Measurements from ENCODE around the gene NUP214. TPM values are rescaled to one million over a fixed set of nuclear protein-coding genes. Genes with fewer than 3 reads are reported as not detected.
"Not testable (repeated sequence)": the region's sequence is repeated elsewhere in the genome, so short reads cannot be mapped to it uniquely, and the experiment has no call there.

The NUP214 gene
- total RNA-seq, 8 experiments from 2014 or later, result 11.4 to 43.1 (median 18.4) TPM

DNA sequence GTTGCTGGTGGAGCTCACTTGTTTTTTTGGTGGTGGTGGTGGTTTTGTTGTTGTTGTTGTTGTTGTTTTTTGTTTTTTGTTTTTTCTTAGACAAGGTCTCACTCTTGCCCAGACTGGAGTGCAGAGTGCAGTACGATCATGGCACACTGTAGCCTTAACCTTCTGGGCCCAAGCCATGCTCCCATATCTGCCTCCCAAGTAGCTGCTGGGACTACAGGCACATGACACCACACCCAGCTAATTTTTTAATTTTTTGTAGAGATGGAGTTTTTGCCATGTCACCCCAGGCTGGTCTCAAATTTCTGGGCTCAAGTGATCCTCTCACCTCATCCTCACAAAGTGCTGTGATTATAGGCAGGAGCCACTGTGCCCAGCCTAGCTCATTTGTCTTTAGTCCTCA, 53.5 kb downstream of the NUP214 start:
- Histone ChIP-seq H3K27ac (no peak overlapping the region), H3K4me1 (replicated peaks in 1 of 2) (no peaks in the 10 kb centered on the region), H3K4me3 (no peak overlapping the region)
- peak in 2 of 8 experiments; percentile 22 to 24 for ATAC-seq (replicated peaks in 6 of 8)
- 86 to 100% methylated on average over 1 of the region's 1 CpG; no CpG with 5 or more reads in 8 of the 10 experiments for WGBS, 10 experiments
- in situ Hi-C loops (cut with MboI; ENCODE audit: low pct_unique_long_range_greater_than_20kb in 2 of 9, low sequenced_read_pairs in 9 of 9, unreplicated experiment in 9 of 9), result loop anchor here in 5 of 9 experiments (10.0 to 25.0 kb wide), 2 partner anchors 156 to 158 kb away; no protein-coding TSS in a partner anchor

DNA sequence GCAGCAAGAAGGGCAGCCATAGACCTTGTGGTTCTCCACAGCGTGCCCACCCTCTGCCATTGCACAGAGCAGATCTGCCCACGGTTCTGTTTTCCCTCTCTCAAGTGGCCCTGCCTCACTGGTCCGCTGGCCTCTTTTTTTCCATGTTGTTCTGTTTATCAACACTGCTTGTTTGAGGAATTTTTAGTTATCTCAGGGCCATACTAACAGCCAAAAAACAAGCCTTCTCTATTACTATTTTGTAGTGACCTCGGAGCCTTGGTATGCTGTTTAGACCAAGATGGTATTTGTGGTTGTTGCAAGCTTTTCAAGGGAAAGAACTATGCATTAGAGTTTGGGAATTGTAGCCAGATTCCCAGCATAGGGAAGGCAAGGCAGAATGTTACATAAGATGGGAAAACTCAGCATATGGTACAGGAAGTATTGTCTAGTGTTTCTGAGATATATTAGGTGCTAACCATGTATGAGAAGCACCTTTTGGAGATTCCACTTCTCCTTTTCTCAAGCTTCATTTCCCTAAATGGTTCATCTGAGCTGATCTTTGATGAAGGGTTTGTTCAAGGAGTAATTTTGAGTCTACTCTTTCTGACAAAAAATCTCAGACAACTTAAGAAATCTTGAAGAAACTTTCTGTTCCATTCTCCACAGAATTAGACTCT, 54.3 kb downstream of the NUP214 start:
- no peak overlapping the region for H3K4me3 ChIP-seq
- peak in 2 of 8 experiments; percentile 12 to 34 for ATAC-seq (replicated peaks in 6 of 8)
- in situ Hi-C loops (cut with MboI; ENCODE audit: low pct_unique_long_range_greater_than_20kb in 2 of 9, low sequenced_read_pairs in 9 of 9, unreplicated experiment in 9 of 9), result loop anchor here in 7 of 9 experiments (10.0 to 25.0 kb wide), 2 partner anchors 155 to 158 kb away; no protein-coding TSS in a partner anchor
- WGBS, 10 experiments, result 11 to 100% (median 90%) methylated on average over 1 to 3 of the region's 4 CpGs; no CpG with 5 or more reads in 3 of the 10 experiments
- no peaks in the 10 kb centered on the region for H3K4me1 ChIP-seq (replicated peaks in 1 of 2)
- peak overlapping the region; percentile 49 to 67 for H3K27ac ChIP-seq

DNA sequence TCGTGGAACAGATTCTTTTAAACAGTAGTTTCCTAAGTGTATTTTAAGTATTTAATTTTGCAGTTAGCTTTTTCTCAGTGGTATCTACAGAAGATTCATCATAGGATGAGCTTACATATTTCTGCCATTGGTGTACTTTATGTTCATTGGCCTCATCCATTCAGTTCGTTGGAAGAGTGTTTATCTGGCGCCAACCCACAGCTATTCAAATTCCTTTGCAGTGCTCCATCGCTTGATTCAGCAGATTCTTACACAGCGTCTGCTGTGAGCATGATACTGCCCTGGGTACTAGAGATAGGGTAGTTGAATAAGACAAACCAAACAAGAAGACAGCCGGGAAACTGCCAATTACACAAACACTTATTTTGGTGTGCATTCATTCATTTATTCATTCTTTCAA, 55.1 kb downstream of the NUP214 start:
- WGBS, 10 experiments, result 26 to 100% (median 93%) methylated on average over 1 to 6 of the region's 6 CpGs; no CpG with 5 or more reads in 1 of the 10 experiments

DNA sequence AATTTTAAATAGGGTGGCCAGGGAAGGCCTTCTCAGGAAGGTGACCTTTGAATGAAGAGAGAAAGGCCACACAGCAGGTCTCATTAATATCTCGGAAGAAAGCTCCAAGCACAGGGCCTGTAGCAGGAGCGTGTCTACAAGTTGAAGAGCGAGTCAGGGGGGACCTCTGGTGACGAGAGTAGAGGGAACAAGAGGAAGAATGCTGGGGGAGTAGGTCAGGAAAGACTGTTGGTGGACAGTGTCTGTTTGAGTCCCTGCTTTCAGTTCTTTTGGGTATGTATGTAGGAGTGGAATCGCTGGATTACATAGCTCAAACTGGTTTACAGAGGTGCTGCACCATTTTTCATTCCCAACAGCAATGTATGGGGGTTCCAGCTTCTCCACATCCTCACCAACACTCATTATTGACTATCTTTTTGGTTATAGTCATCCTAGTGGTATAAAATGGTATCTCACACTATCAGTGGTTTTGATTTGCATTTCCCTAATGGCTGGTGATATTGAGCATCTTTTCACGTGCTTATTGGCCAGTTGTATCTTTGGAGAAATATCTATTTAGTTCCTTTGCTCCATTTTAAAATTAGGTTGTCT, 55.8 kb downstream of the NUP214 start:
- Histone ChIP-seq H3K4me3 (no peak overlapping the region), H3K4me1 (replicated peaks in 1 of 2) (no peaks in the 10 kb centered on the region), H3K27ac (peak overlapping the region; percentile 41 to 49)
- ATAC-seq (replicated peaks in 6 of 8), result no peak
- WGBS, 10 experiments, result 69 to 98% (median 91%) methylated on average over 3 to 6 of the region's 6 CpGs; no CpG with 5 or more reads in 1 of the 10 experiments
- in situ Hi-C loops (cut with MboI; ENCODE audit: low pct_unique_long_range_greater_than_20kb in 2 of 9, low sequenced_read_pairs in 9 of 9, unreplicated experiment in 9 of 9), result loop anchor here in 6 of 9 experiments (10.0 to 25.0 kb wide), 2 partner anchors 154 to 156 kb away; no protein-coding TSS in a partner anchor

More for the DNA sequence above, 55.1 kb downstream of the NUP214 start:
- ATAC-seq (replicated peaks in 6 of 8), result peak in 1 of 8 experiments; percentile 45
- Histone ChIP-seq H3K27ac (peak overlapping the region; percentile 49 to 67), H3K4me1 (replicated peaks in 1 of 2) (no peaks in the 10 kb centered on the region), H3K4me3 (no peak overlapping the region)
- in situ Hi-C loops (cut with MboI; ENCODE audit: low pct_unique_long_range_greater_than_20kb in 2 of 9, low sequenced_read_pairs in 9 of 9, unreplicated experiment in 9 of 9), result loop anchor here in 6 of 9 experiments (10.0 to 25.0 kb wide), 2 partner anchors 154 to 157 kb away; no protein-coding TSS in a partner anchor

DNA sequence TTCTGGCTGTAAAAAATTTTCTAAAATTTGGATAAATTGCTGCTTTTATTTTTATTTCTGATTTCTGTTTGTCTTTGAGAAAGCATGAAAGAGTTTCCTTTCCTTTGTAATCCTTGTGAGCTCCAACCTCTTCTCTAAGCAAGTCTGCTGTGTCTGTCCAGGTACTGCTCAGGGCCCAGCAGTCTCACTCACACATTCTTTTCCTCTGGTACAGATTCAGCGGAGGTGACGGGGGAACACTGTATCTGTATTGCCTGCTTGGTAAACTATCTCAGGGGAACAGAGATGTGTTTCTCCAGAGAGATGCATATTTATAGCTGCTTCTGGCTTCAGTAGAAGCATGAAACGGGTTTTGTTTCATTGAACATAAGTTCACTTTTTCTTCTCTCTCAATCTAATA, 60.5 kb downstream of the NUP214 start:
- no peak for ATAC-seq (replicated peaks in 6 of 8)
- no peak overlapping the region for H3K4me3 ChIP-seq
- peak overlapping the region in 1 of 2 donors; percentile 31 for H3K27ac ChIP-seq
- peaks cover 5 to 15% of the 10 kb centered on the region in 2 donors for H3K4me1 ChIP-seq (replicated peaks in 1 of 2)
- 85 to 100% (median 100%) methylated on average over 1 to 3 of the region's 3 CpGs for WGBS, 10 experiments
- in situ Hi-C loops (cut with MboI; ENCODE audit: low pct_unique_long_range_greater_than_20kb in 2 of 9, low sequenced_read_pairs in 9 of 9, unreplicated experiment in 9 of 9), result loop anchor here in 6 of 9 experiments (10.0 to 25.0 kb wide), 2 partner anchors 149 to 151 kb away; no protein-coding TSS in a partner anchor

DNA sequence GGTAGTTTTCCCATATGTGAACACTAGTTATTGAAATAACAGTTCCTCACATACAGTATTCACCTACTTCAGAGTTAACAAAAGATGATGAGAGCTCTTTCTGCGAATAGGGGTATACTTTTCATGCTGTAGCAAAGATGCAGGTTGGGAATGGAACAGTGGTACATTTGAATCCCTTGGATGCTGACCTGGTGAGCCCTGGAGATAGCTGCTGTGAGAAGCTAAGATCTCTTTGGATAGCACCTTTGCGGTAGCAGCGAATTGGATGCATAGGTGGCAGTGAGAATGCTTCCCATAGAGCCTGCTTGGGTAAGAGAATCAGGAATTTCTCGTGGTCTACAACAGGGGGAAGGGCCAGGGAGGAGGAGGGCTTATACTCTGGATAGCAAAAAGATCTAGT, 61.2 kb downstream of the NUP214 start:
- Histone ChIP-seq H3K4me3 (no peak overlapping the region), H3K4me1 (replicated peaks in 1 of 2) (peaks cover 5 to 15% of the 10 kb centered on the region in 2 donors), H3K27ac (peak overlapping the region in 1 of 2 donors; percentile 31)
- ATAC-seq (replicated peaks in 6 of 8), result no peak
- in situ Hi-C loops (cut with MboI; ENCODE audit: low pct_unique_long_range_greater_than_20kb in 2 of 9, low sequenced_read_pairs in 9 of 9, unreplicated experiment in 9 of 9), result loop anchor here in 6 of 9 experiments (10.0 to 25.0 kb wide), 2 partner anchors 148 to 151 kb away; no protein-coding TSS in a partner anchor
- WGBS, 10 experiments, result 67 to 100% (median 88%) methylated on average over 1 to 4 of the region's 4 CpGs; no CpG with 5 or more reads in 2 of the 10 experiments

DNA sequence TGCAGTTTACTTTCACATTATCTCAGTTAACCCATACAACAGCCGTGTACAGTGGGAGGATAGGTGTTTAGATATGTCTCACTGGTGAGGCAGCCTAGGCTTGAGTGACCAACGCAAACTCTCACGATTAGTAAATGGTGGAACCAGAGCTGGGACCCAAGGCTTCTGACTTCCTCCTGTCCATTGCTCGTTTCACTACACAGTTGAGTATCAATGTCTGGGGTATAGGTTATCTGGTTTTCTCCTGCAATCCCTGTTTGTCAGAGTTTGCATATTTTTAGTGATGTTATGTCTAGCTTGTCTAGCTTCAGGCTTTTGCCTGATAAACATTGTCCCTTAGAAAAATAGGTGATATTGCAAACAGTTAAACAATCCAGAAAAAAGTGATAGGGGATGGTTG, 62.6 kb downstream of the NUP214 start:
- WGBS, 10 experiments, result 71 to 100% (median 96%) methylated on average over 1 to 4 of the region's 4 CpGs; no CpG with 5 or more reads in 2 of the 10 experiments
- Histone ChIP-seq H3K4me3 (no peak overlapping the region), H3K27ac (peak overlapping the region in 1 of 2 donors; percentile 17), H3K4me1 (replicated peaks in 1 of 2) (peaks cover 5 to 15% of the 10 kb centered on the region in 2 donors)
- no peak for ATAC-seq (replicated peaks in 6 of 8)
- in situ Hi-C loops (cut with MboI; ENCODE audit: low pct_unique_long_range_greater_than_20kb in 2 of 9, low sequenced_read_pairs in 9 of 9, unreplicated experiment in 9 of 9), result loop anchor here in 6 of 9 experiments (10.0 to 25.0 kb wide), 2 partner anchors 147 to 149 kb away; no protein-coding TSS in a partner anchor

DNA sequence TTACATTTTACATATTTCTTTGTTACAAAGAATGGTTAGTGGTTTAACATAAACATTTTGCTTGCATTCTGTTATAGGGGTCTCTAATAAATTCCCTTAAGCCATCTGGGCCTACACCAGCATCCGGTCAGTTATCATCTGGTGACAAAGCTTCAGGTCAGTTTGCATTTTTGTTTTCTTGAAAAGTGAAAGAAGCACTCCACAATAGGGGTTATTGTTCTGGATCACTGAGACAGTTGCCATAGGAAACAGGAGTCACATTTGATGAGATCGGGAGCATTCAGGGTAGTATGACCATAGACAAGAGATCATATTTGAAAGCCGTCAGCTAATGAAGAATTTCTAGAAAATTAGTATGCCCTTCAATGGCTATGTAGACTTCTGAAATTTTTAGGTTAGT, 63.6 kb downstream of the NUP214 start:
- in situ Hi-C loops (cut with MboI; ENCODE audit: low pct_unique_long_range_greater_than_20kb in 2 of 9, low sequenced_read_pairs in 9 of 9, unreplicated experiment in 9 of 9), result loop anchor here in 6 of 9 experiments (10.0 to 25.0 kb wide), 2 partner anchors 146 to 148 kb away; no protein-coding TSS in a partner anchor
- H3K4me3 ChIP-seq, result no peak overlapping the region
- WGBS, 10 experiments, result 19 to 100% (median 53%) methylated on average over 1 to 3 of the region's 3 CpGs; no CpG with 5 or more reads in 2 of the 10 experiments
- no peak overlapping the region for H3K27ac ChIP-seq
- H3K4me1 ChIP-seq (replicated peaks in 1 of 2), result peaks cover 5 to 15% of the 10 kb centered on the region in 2 donors
- ATAC-seq (replicated peaks in 6 of 8), result peak in 4 of 8 experiments; percentile 16 to 69 (median 38)

DNA sequence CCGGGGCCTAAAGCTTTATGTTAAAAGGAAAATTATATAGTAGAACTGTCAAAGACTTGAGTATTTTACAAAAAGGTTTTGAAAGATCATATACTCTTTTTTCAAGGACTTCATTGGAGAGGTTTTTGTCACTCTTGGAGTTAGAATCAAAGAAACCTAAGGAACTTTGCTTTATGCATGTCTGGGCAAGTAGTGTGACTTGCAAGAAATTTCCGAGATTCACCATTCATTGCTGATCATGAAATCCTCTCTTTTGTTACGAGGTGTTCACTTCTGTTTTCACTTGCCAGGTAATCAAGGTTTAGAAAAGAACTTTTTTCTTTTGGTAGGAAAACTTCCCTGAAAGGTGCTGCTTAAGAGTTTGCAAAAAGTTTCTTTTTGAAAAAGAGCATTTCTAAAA, 64.8 kb downstream of the NUP214 start:
- Histone ChIP-seq H3K27ac (peak overlapping the region in 1 of 2 donors; percentile 59), H3K4me3 (no peak overlapping the region), H3K4me1 (replicated peaks in 1 of 2) (peaks cover 5 to 15% of the 10 kb centered on the region in 2 donors)
- WGBS, 10 experiments, result 67 to 100% (median 100%) methylated on average over 1 to 3 of the region's 3 CpGs
- in situ Hi-C loops (cut with MboI; ENCODE audit: low pct_unique_long_range_greater_than_20kb in 2 of 9, low sequenced_read_pairs in 9 of 9, unreplicated experiment in 9 of 9), result loop anchor here in 4 of 9 experiments (25.0 kb wide), 1 partner anchor 147 kb away; no protein-coding TSS in a partner anchor
- no peak for ATAC-seq (replicated peaks in 6 of 8)

DNA sequence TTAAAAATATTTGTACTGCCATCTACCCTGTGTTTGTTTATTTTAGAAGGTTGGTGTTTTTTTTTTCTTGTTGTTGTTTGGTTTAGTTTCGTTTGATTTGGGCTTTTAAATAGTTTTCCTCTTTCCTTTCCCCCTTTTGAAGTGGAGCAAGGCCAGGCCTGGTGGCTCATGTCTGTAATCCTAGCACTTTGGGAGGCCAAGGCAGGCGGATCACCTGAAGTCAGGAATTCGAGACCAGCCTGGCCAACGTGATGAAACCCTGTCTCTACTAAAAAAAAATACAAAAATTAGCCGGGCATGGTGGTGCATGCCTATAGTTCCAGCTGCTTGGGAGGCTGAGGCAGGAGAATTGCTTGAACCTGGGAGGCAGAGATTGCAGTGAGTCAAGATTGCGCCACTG, 65.6 kb downstream of the NUP214 start:
- Histone ChIP-seq H3K4me1 (replicated peaks in 1 of 2) (peaks cover 5 to 15% of the 10 kb centered on the region in 2 donors), H3K27ac (peak overlapping the region in 1 of 2 donors; percentile 17)
- WGBS, 10 experiments, result 39 to 100% (median 90%) methylated on average over 2 to 6 of the region's 6 CpGs; no CpG with 5 or more reads in 1 of the 10 experiments
- H3K4me3 ChIP-seq; ATAC-seq (replicated peaks in 6 of 8): not testable (repeated sequence)
- in situ Hi-C loops (cut with MboI; ENCODE audit: low pct_unique_long_range_greater_than_20kb in 2 of 9, low sequenced_read_pairs in 9 of 9, unreplicated experiment in 9 of 9), result loop anchor here in 4 of 9 experiments (25.0 kb wide), 1 partner anchor 146 kb away; no protein-coding TSS in a partner anchor

DNA sequence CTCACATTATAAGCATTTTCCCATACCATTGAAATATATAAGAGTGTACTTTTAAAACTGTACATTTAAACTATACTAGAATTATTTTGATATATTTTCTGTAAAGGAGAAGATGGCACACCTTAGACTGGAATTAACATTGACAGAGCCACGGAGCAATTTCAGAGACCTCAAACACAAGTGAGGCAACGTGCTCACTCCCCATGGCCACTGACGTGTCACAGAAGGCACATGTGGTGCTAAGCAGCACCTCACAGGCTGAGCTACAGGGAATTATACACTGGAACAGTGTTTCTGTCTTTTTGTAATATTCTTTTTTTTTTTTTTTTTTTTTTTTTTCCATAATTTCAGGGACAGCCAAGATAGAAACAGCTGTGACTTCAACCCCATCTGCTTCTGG, 66.5 kb downstream of the NUP214 start:
- no peak for ATAC-seq (replicated peaks in 6 of 8)

DNA sequence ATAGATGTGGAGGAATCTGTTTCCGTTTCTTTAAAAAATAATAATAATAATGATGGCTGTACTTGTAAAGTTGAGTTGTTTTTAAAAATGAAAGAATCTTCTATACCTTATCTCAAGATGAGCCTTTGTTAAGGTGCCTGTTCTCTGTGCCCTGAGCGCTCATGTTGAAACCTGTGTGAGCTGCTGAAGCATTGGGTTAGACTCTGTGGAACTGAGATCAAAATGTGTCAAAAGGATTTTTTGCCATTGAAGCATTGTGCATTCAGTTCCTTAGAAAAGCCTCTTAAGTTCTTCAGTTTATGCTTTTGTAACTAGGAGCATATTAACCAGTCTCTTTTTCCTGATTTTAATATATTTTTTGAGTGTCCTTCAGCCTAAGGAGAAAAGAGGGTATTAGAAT, 67.7 kb downstream of the NUP214 start:
- no peak for ATAC-seq (replicated peaks in 6 of 8)
- WGBS, 10 experiments, result 86 to 100% (median 100%) methylated on average over 1 to 2 of the region's 2 CpGs; no CpG with 5 or more reads in 1 of the 10 experiments
- Histone ChIP-seq H3K4me1 (replicated peaks in 1 of 2) (peaks cover 5 to 15% of the 10 kb centered on the region in 2 donors), H3K27ac (no peak overlapping the region), H3K4me3 (no peak overlapping the region)
- in situ Hi-C loops (cut with MboI; ENCODE audit: low pct_unique_long_range_greater_than_20kb in 2 of 9, low sequenced_read_pairs in 9 of 9, unreplicated experiment in 9 of 9), result loop anchor here in 4 of 9 experiments (25.0 kb wide), 1 partner anchor 144 kb away; no protein-coding TSS in a partner anchor

More for the DNA sequence above, 66.5 kb downstream of the NUP214 start:
- Histone ChIP-seq H3K27ac (no peak overlapping the region), H3K4me3 (no peak overlapping the region), H3K4me1 (replicated peaks in 1 of 2) (peaks cover 5 to 15% of the 10 kb centered on the region in 2 donors)
- 82 to 100% (median 100%) methylated on average over 2 to 3 of the region's 3 CpGs; no CpG with 5 or more reads in 1 of the 10 experiments for whole genome bisulfite sequencing, 10 experiments
- in situ Hi-C loops (cut with MboI; ENCODE audit: low pct_unique_long_range_greater_than_20kb in 2 of 9, low sequenced_read_pairs in 9 of 9, unreplicated experiment in 9 of 9), result loop anchor here in 4 of 9 experiments (25.0 kb wide), 1 partner anchor 145 kb away; no protein-coding TSS in a partner anchor

Data from motor neuron (in vitro differentiated cells).